GM12875 (cell line): ENCODE data around the gene MMS22L.

ENCODE experiments used
- H3K4me3 ChIP-seq: one replicate; pipeline ENCODE4 v1.5.1; 2011; ENCODE audit warnings: low read depth, low read length, control low read depth
- CTCF ChIP-seq: IDR thresholded peaks from 2 replicates; pipeline ENCODE4 v1.5.1; 2011; ENCODE audit warnings: low read depth, mild to moderate bottlenecking, control low read depth, inconsistent platforms, low read length, moderate library complexity, borderline replicate concordance; ENCODE audit not compliant: insufficient read depth

MMS22L gene, protein sequence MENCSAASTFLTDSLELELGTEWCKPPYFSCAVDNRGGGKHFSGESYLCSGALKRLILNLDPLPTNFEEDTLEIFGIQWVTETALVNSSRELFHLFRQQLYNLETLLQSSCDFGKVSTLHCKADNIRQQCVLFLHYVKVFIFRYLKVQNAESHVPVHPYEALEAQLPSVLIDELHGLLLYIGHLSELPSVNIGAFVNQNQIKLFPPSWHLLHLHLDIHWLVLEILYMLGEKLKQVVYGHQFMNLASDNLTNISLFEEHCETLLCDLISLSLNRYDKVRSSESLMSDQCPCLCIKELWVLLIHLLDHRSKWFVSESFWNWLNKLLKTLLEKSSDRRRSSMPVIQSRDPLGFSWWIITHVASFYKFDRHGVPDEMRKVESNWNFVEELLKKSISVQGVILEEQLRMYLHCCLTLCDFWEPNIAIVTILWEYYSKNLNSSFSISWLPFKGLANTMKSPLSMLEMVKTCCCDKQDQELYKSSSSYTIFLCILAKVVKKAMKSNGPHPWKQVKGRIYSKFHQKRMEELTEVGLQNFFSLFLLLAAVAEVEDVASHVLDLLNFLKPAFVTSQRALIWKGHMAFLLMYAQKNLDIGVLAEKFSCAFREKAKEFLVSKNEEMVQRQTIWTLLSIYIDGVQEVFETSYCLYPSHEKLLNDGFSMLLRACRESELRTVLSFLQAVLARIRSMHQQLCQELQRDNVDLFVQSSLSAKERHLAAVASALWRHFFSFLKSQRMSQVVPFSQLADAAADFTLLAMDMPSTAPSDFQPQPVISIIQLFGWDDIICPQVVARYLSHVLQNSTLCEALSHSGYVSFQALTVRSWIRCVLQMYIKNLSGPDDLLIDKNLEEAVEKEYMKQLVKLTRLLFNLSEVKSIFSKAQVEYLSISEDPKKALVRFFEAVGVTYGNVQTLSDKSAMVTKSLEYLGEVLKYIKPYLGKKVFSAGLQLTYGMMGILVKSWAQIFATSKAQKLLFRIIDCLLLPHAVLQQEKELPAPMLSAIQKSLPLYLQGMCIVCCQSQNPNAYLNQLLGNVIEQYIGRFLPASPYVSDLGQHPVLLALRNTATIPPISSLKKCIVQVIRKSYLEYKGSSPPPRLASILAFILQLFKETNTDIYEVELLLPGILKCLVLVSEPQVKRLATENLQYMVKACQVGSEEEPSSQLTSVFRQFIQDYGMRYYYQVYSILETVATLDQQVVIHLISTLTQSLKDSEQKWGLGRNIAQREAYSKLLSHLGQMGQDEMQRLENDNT

GRCh38 chr6:97282726-97283617 is at the start of gene MMS22L:
Gene MMS22L, minus strand, starts transcription at chr6:97283216. Its CDS starts 739 bp downstream, at chr6:97282477.
- TF ChIP-seq CTCF = no peak

DNA sequence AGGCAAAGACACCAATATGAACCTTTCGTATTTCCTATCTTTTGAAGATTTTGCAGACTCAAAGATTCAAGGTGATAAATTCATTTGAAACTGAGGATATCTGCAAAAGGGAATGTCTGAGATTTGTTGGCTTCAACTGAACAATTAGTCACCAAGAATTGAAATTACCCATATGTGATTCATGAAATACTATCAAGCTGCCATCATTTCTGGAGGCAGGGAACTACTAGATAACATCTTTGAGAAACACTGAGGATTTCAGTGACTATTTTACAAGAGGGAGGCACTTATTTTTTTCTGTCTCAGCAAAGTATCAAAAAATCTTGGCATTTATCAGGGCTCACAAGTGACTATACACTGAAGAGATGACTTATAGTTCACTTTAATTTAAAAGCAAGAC is 39.8 kb upstream of the MMS22L start:
- no peak overlapping the region for H3K4me3 ChIP-seq
- no peak for TF ChIP-seq CTCF

More at GRCh38 chr6:97282726-97283617, at the start of gene MMS22L:
- peak within 1 kb of the TSS; percentile 78 for H3K4me3 ChIP-seq

- no peak overlapping the region for H3K4me3 ChIP-seq
- TF ChIP-seq CTCF = no peak
These were observed 39.2 kb upstream of the MMS22L start for GRCh38 chr6:97322226-97322625.

GRCh38 chr6:97316978-97317377 is 34.0 kb upstream of the MMS22L start:
- no peak overlapping the region for H3K4me3 ChIP-seq
- TF ChIP-seq CTCF = no peak

GRCh38 chr6:97312241-97312640 is 29.2 kb upstream of the MMS22L start:
- no peak for TF ChIP-seq CTCF
- H3K4me3 ChIP-seq = no peak overlapping the region
